ENCODE measurements around the gene PDLIM5. TPM values are rescaled to one million over a fixed set of nuclear protein-coding genes. Genes with fewer than 3 reads are reported as not detected.

The PDLIM5 gene
- total and polyA plus RNA-seq, 2 of the 8 experiments (the other 6 are each of a cell fraction or from before 2014, with no cell fraction given) = 37.3 to 62.1 TPM

DNA sequence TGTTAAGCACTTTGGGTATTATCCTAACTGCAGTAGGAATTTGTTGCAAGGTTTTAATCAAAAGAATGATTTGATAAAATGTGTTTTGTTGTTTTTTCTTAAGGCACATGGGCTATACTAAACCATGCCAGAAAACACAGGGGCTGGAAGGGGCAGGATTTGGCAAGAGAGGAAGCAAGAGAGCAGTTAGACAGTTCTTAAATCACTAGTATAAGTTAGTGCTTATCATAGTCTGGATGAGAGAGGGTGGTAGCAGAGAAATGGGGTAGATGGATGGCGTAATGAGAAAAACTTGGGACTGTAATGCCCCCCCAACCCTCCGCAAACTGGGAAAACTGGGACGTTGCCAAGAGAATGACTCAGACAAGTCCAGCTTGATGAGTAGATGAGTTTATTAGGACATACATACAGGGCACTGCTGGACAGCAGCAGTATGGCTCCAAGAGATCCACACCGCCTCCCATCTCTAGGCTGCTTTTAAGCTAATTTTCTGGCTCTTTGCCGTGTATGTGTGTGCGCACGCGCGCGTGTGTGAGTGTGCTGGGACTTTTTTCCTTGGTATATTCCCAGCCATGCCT is 151.5 kb downstream of the PDLIM5 start (continued):
- TF ChIP-seq RAD21 (IDR thresholded peaks at IDR 0.05 in 1 of 2, conservative IDR thresholded peaks at IDR 0.05 in 1 of 2; ENCODE audit: low read depth in 2 of 2, low read length in 2 of 2) (no peak), TAF7 (optimal IDR thresholded peaks at IDR 0.05; ENCODE audit: borderline replicate concordance, low read depth, low read length) (no peak)
- TF ChIP-seq, protein P1, sequence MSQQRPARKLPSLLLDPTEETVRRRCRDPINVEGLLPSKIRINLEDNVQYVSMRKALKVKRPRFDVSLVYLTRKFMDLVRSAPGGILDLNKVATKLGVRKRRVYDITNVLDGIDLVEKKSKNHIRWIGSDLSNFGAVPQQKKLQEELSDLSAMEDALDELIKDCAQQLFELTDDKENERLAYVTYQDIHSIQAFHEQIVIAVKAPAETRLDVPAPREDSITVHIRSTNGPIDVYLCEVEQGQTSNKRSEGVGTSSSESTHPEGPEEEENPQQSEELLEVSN (IDR thresholded peaks at IDR 0.05) = no peak

All from H1 (cell line).